Mesendoderm (in vitro differentiated cells): ENCODE data around the gene MS4A7.

ENCODE experiments used
- DNase-seq: peaks from one replicate; pipeline ENCODE4 v3.0.0; 2013
- H2AK5ac ChIP-seq: 2 replicates; pipeline ENCODE4 v1.6.1; 2013; ENCODE audit warnings: low read length, inconsistent platforms
- H2BK120ac ChIP-seq: 2 replicates; pipeline ENCODE4 v1.6.1; 2013; ENCODE audit warnings: low read depth, mild to moderate bottlenecking, low read length, moderate library complexity, mixed read lengths
- H2BK15ac ChIP-seq: replicated peaks from 2 replicates; pipeline ENCODE4 v1.6.1; 2013; ENCODE audit warnings: low read depth, mild to moderate bottlenecking, moderate library complexity
- H2BK5ac ChIP-seq: 2 replicates; pipeline ENCODE4 v1.6.1; 2013; ENCODE audit warnings: low read length, inconsistent platforms
- H3K18ac ChIP-seq: 2 replicates; pipeline ENCODE4 v1.6.1; 2013; ENCODE audit warnings: mild to moderate bottlenecking, low read length, mixed read lengths
- H3K23ac ChIP-seq: one replicate; pipeline ENCODE4 v1.6.1; 2013; ENCODE audit warnings: low read length
- H3K27ac ChIP-seq: 2 replicates; pipeline ENCODE4 v1.5.1; 2013; ENCODE audit warnings: low read depth, mild to moderate bottlenecking, inconsistent platforms, low read length, moderate library complexity
- H3K27me3 ChIP-seq: 2 replicates; pipeline ENCODE4 v1.6.1; 2013; ENCODE audit warnings: low read length, control low read depth, mild to moderate bottlenecking, inconsistent platforms; ENCODE audit not compliant: insufficient read depth, poor library complexity
- H3K36me3 ChIP-seq: 2 replicates; pipeline ENCODE4 v1.6.1; 2013; ENCODE audit warnings: low read length, inconsistent platforms; ENCODE audit not compliant: control insufficient read depth, insufficient read depth
- H3K4ac ChIP-seq: one replicate; pipeline ENCODE4 v1.6.1; 2013; ENCODE audit warnings: low read depth, mild to moderate bottlenecking, low read length, moderate library complexity
- H3K4me1 ChIP-seq: 2 replicates; pipeline ENCODE4 v1.6.1; 2013; ENCODE audit warnings: low read depth, low read length, inconsistent platforms; ENCODE audit not compliant: control insufficient read depth
- H3K4me2 ChIP-seq: 2 replicates; pipeline ENCODE4 v1.6.1; 2013; ENCODE audit warnings: low read length
- H3K4me3 ChIP-seq: 2 replicates; pipeline ENCODE4 v1.5.1; 2013; ENCODE audit warnings: mild to moderate bottlenecking, low read length
- H3K56ac ChIP-seq: one replicate; pipeline ENCODE4 v1.6.1; 2013; ENCODE audit warnings: low read length
- H3K79me1 ChIP-seq: 2 replicates; pipeline ENCODE4 v1.6.1; 2013; ENCODE audit warnings: low read length, inconsistent platforms
- H3K79me2 ChIP-seq: 2 replicates; pipeline ENCODE4 v1.6.1; 2013; ENCODE audit warnings: mild to moderate bottlenecking, low read length; ENCODE audit not compliant: control insufficient read depth, insufficient read depth
- H3K9ac ChIP-seq: 2 replicates; pipeline ENCODE4 v1.6.1; 2013; ENCODE audit warnings: low read length, inconsistent platforms
- H4K5ac ChIP-seq: one replicate; pipeline ENCODE4 v1.6.1; 2013; ENCODE audit warnings: low read length
- H4K8ac ChIP-seq: one replicate; pipeline ENCODE4 v1.6.1; 2013; ENCODE audit warnings: low read depth, mild to moderate bottlenecking, control low read depth, low read length, moderate library complexity
- WGBS: extraction: QIAGEN DNeasy Blood & Tissue Kit; methylation state at CpG from one replicate; pipeline ENCODE4 v1.1.7; 2013; ENCODE audit warnings: low lambda C conversion rate, missing lambda C conversion rate; ENCODE audit not compliant: insufficient coverage; ENCODE audit errors: extremely low coverage; 5-methylcytosine and 5-hydroxymethylcytosine counted together

Gene MS4A7

GRCh38 chr11:60371854-60372253 lies 6.5 kb upstream of the MS4A7 start:
- Histone ChIP-seq H4K5ac (no peak overlapping the region), H2BK15ac (no peak overlapping the region), H3K4me1 (no peaks in the 10 kb centered on the region), H2BK120ac (no peak overlapping the region), H3K27me3 (no peaks in the 10 kb centered on the region), H2AK5ac (no peak overlapping the region), H3K18ac (no peak overlapping the region), H3K4me3 (no peak overlapping the region), H3K9ac (no peak overlapping the region), H3K23ac (no peak overlapping the region), H3K4me2 (no peak overlapping the region), H4K8ac (no peak overlapping the region), H3K56ac (no peak overlapping the region), H3K79me2 (no peaks in the 10 kb centered on the region), H3K4ac (no peak overlapping the region), H3K36me3 (no peaks in the 10 kb centered on the region), H3K79me1 (no peaks in the 10 kb centered on the region), H2BK5ac (no peak overlapping the region), H3K27ac (no peak overlapping the region)
- no CpG with 5 or more reads among the region's 1 CpG for WGBS
- no peak for DNase-seq

GRCh38 chr11:60372767-60373166 lies 5.6 kb upstream of the MS4A7 start:
- no peaks in the 10 kb centered on the region for H3K36me3 ChIP-seq
- DNase-seq: no peak
- H2BK15ac ChIP-seq: no peak overlapping the region
- no peak overlapping the region for H4K5ac ChIP-seq
- no peaks in the 10 kb centered on the region for H3K79me2 ChIP-seq
- H3K27me3 ChIP-seq: no peaks in the 10 kb centered on the region
- no peak overlapping the region for H3K56ac ChIP-seq
- no peak overlapping the region for H3K23ac ChIP-seq
- no peak overlapping the region for H3K27ac ChIP-seq
- H3K4ac ChIP-seq: no peak overlapping the region
- no peak overlapping the region for H2AK5ac ChIP-seq
- H2BK5ac ChIP-seq: no peak overlapping the region
- H3K79me1 ChIP-seq: no peaks in the 10 kb centered on the region
- no peak overlapping the region for H3K4me3 ChIP-seq
- no peak overlapping the region for H4K8ac ChIP-seq
- H3K4me1 ChIP-seq: no peaks in the 10 kb centered on the region
- WGBS: no CpG with 5 or more reads among the region's 3 CpGs
- no peak overlapping the region for H3K18ac ChIP-seq
- no peak overlapping the region for H2BK120ac ChIP-seq
- H3K9ac ChIP-seq: no peak overlapping the region
- H3K4me2 ChIP-seq: no peak overlapping the region

GRCh38 chr11:60375316-60375715 lies 3.0 kb upstream of the MS4A7 start:
- no peaks in the 10 kb centered on the region for H3K27me3 ChIP-seq
- no peaks in the 10 kb centered on the region for H3K36me3 ChIP-seq
- no peak overlapping the region for H3K9ac ChIP-seq
- H2BK5ac ChIP-seq: no peak overlapping the region
- no peak overlapping the region for H2BK15ac ChIP-seq
- H2BK120ac ChIP-seq: no peak overlapping the region
- no peak overlapping the region for H4K8ac ChIP-seq
- H3K27ac ChIP-seq: no peak overlapping the region
- H3K4me2 ChIP-seq: no peak overlapping the region
- H3K4ac ChIP-seq: no peak overlapping the region
- H3K4me1 ChIP-seq: no peaks in the 10 kb centered on the region
- no peaks in the 10 kb centered on the region for H3K79me1 ChIP-seq
- H3K79me2 ChIP-seq: no peaks in the 10 kb centered on the region
- no CpG with 5 or more reads among the region's 3 CpGs for WGBS
- no peak overlapping the region for H3K4me3 ChIP-seq
- H2AK5ac ChIP-seq: no peak overlapping the region
- no peak overlapping the region for H3K18ac ChIP-seq
- no peak overlapping the region for H3K23ac ChIP-seq
- H4K5ac ChIP-seq: no peak overlapping the region
- no peak overlapping the region for H3K56ac ChIP-seq
- DNase-seq: no peak

- Histone ChIP-seq H3K56ac (no peak overlapping the region), H3K79me2 (no peaks in the 10 kb centered on the region)
Measured at GRCh38 chr11:60376601-60377000, 1.7 kb upstream of the MS4A7 start.

GRCh38 chr11:60377401-60378136 lies 763 bp upstream of the MS4A7 start:
- H3K36me3 ChIP-seq: no peaks in the 10 kb centered on the region
- H3K79me1 ChIP-seq: no peaks in the 10 kb centered on the region
- no peak for DNase-seq
- no peak overlapping the region for H3K56ac ChIP-seq
- no peak overlapping the region for H2BK120ac ChIP-seq
- no peak overlapping the region for H2BK15ac ChIP-seq
- no peak overlapping the region for H3K9ac ChIP-seq
- no CpG with 5 or more reads among the region's 2 CpGs for WGBS
- H2BK5ac ChIP-seq: no peak overlapping the region
- no peaks in the 10 kb centered on the region for H3K4me1 ChIP-seq
- H3K4me2 ChIP-seq: no peak overlapping the region
- no peak overlapping the region for H4K5ac ChIP-seq
- no peak overlapping the region for H4K8ac ChIP-seq
- H2AK5ac ChIP-seq: no peak overlapping the region
- H3K18ac ChIP-seq: no peak overlapping the region
- no peak overlapping the region for H3K4me3 ChIP-seq
- H3K27me3 ChIP-seq: no peaks in the 10 kb centered on the region
- no peak overlapping the region for H3K27ac ChIP-seq
- H3K4ac ChIP-seq: no peak overlapping the region
- H3K79me2 ChIP-seq: no peaks in the 10 kb centered on the region
- no peak overlapping the region for H3K23ac ChIP-seq

More at GRCh38 chr11:60376601-60377000, 1.7 kb upstream of the MS4A7 start:
- Histone ChIP-seq H4K5ac (no peak overlapping the region), H3K18ac (no peak overlapping the region), H3K4me1 (no peaks in the 10 kb centered on the region), H3K79me1 (no peaks in the 10 kb centered on the region), H2BK120ac (no peak overlapping the region), H3K27ac (no peak overlapping the region), H2BK15ac (no peak overlapping the region), H3K23ac (no peak overlapping the region), H3K4ac (no peak overlapping the region), H2AK5ac (no peak overlapping the region), H2BK5ac (no peak overlapping the region), H3K4me3 (no peak overlapping the region), H3K27me3 (no peaks in the 10 kb centered on the region), H4K8ac (no peak overlapping the region), H3K36me3 (no peaks in the 10 kb centered on the region), H3K4me2 (no peak overlapping the region), H3K9ac (no peak overlapping the region)
- no CpG with 5 or more reads among the region's 3 CpGs for WGBS
- DNase-seq: no peak
